Kasumi-1 (cell line): ENCODE data around the gene RIC1.
"Not testable (repeated sequence)": the region's sequence is repeated elsewhere in the genome, so short reads cannot be mapped to it uniquely, and the experiment has no call there.

Experiments
- DNase-seq, 2 experiments: peaks; one replicate each; lab custom pipeline; 2025; lab: John Stamatoyannopoulos, UW

The RIC1 gene

DNA sequence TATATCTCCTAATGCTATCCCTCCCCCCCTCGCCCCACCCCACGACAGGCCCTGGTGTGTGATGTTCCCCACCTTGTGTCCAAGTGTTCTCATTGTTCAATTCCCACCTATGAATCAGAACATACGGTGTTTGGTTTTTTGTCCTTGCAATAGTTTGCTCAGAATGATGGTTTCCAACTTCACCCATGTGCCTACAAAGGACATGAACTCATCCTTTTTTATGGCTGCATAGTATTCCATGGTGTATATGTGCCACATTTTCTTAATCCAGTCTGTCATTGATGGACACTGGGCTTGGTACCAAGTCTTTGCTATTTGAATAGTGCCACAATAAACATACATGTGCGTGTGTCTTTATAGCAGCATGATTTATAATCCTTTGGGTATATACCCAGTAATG lies 93.8 kb downstream of the RIC1 start:
- DNase-seq: not testable (repeated sequence)

- DNase-seq: no peak
Measured at GRCh38 chr9:5735072-5735471, 106.2 kb downstream of the RIC1 start.

GRCh38 chr9:5736563-5737346 lies 107.8 kb downstream of the RIC1 start:
- no peak for DNase-seq

DNA sequence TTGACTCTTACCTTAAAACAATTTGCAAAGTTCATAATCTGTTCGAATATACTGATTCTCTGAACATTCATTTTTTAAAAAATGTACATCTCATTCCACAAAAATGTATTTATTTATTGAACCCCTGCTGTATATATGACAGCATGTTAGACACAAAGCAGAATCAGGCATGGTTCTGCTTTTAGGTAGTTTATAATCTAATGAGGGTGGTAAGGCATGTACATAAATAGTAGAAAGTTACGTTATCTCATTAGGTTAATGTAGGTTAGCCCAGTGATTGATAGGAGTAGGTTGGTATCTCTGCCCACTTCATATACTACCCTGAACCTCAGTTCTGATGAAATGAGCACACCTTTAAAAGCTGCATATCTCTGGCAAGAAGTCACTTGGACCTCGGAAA lies 114.2 kb downstream of the RIC1 start:
- DNase-seq: no peak

- no peak for DNase-seq
Measured at GRCh38 chr9:5748438-5748837, 119.5 kb downstream of the RIC1 start.

- no peak for DNase-seq
Measured at GRCh38 chr9:5749306-5749705, 120.4 kb downstream of the RIC1 start.

GRCh38 chr9:5750569-5750968 lies 121.7 kb downstream of the RIC1 start:
- DNase-seq: no peak

DNA sequence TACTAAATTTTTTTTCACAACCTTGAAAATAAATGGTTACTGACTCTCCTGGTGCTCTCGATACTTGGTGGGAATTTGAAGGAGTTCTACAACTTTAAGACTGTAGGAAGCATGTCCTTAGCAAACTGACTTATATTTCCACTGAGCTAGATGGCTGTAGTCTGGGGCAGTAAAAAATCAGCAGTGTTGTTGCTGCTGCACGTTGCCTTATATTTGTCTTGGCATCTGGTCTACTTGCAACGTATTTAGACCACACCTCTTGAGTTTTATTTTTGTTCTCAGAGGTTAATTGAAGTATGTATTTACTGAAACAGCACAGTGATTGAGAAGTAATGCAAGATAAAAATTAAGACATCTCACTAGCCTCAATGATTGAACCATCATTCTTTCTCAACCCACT lies 127.7 kb downstream of the RIC1 start:
- no peak for DNase-seq

GRCh38 chr9:5760338-5760737 lies 131.4 kb downstream of the RIC1 start:
- no peak for DNase-seq

- DNase-seq: no peak
Measured at GRCh38 chr9:5762421-5762820, 133.5 kb downstream of the RIC1 start.

- no peak for DNase-seq
Measured at GRCh38 chr9:5764130-5764868, 135.4 kb downstream of the RIC1 start.

- no peak for DNase-seq
Measured at GRCh38 chr9:5767968-5768932, 139.3 kb downstream of the RIC1 start.

DNA sequence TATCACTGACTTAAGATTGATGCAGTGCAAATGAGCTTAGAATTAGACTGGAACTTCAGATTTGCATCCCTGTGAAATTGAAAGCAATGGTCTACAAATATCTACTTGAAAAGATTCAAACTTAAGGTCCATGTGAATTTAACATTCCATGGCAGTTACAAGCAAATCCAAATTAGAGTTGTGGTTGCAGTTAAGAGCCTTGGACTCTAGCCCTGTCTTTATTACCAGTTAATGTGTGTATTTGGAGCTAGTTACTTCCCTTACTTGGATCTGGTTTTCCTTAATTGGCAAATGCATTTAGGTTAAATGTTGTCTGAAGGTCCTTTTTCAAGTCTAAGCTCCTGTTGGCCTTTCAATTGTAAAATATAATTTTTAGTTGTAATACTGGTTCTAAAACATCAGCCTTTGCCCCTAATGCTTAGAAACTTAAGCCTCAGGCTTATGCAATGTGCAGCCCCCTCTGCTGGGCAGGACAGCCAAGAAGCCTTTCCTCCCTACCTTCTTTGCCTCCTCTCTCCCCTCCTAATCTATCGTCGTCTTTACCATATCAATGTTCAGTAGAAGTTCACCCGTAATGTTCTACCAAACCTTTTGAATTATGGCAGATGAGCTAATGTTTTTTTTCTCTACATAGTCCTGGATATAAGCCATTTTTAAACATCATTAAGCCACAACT lies 144.6 kb downstream of the RIC1 start:
- DNase-seq: no peak

DNA sequence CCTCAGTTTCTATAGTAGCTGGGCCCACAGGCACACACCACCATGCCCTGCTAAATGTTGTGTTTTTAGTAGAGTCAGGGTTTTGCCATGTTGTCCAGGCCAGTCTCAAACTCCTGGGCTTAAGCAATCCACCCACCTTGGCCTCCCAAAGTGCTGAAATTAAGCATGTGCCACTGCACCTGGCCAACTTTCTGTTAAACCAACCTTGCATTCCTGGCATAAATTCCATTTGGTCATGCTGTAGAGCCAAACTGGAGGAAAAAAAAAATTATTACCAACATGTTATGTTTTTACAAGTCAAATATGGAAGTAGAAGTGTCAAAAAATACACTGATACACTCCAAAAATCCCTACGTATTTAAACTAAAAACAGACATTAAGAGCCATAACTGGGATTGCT lies 149.9 kb downstream of the RIC1 start:
- no peak for DNase-seq

GRCh38 chr9:5779705-5780218 lies 150.9 kb downstream of the RIC1 start:
- DNase-seq: not testable (repeated sequence)

DNA sequence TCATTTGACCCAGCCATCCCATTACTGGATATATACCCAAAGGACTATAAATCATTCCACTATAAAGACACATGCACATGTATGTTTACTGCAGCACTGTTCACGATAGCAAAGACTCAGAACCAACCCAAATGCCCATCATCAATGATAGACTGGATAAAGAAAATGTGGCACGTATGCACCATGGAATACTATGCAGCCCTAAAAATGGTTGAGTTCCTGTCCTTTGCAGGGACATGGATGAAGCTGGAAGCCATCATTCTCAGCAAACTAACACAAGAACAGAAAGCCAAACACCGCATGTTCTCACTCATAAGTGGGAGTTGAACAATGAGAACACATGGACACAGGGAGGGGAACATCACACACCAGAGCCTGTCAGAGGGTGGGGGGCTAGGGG lies 154.5 kb downstream of the RIC1 start:
- not testable (repeated sequence) for DNase-seq

DNA sequence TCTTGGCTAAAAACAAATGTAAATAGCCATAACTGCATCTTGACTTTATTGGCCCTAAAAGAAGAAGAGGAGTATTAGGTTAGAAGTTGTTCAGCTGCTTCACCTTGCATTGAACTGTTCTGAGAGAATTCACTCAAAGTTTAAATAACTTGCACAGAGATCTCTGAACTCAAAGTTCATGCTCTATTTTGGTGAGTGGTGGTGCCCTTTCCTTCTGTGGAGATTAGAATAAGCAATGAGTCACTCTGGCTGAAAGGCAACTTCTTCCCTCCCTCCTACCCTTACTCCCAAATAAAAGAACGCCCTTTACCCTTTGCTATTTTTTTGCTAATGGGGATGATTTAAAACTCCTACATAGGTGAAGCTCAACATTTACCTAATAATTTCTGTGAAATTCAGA lies 155.1 kb downstream of the RIC1 start:
- no peak for DNase-seq

DNA sequence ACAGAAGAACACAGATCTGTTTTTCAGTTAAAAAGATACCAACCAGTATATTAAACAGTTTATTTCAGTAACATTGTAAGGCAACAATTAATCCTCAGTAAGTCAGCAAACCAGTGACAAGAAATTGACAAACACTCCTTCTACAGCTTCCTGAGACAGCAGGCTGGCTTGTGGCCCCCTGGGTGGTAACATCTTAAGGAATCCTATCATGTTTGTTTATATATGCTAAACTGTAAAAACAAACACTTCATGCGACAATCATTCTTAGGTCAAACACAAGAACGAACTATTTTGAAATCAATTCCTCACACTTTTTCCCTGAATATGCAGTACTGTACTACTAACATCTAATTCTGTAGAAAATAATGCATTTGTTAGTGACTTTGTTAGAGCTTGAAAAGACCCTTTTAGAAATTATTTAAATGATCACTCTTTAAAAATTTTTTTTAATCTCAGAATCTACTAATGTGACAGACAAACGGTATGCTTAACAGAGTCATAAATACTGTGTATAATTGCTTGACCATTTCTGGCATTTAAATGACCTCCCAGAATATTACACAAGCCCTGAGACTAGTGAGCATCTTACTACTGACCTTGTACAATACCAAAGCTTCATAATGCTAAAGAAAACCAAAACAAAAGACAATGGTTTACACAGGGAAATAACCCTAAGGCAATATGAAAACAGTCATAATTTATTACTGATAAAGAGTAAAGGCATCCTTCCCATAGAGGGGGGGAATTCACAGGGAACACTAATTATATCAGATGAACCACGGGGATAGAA lies 155.8 kb downstream of the RIC1 start:
- no peak for DNase-seq

- no peak for DNase-seq
Measured at GRCh38 chr9:5786370-5787127, 157.6 kb downstream of the RIC1 start.

- DNase-seq: no peak
Measured at GRCh38 chr9:5787220-5787619, 158.3 kb downstream of the RIC1 start.
